Breast epithelium (tissue), 3 donors: ENCODE measurements around the gene KIF1C.

Source experiments
- POLR2AphosphoS5 ChIP-seq, 3 donors: sonication (generic); formaldehyde crosslinking; IDR thresholded peaks; one replicate each; pipeline ENCODE4 v1.6.1; 2017; ENCODE audit warnings: antibody characterized with exemption in 3 of 3
- TF ChIP-seq, protein P1 (sequence below), 3 donors: fragments of 450-650 bp; IDR thresholded peaks; one replicate each; pipeline ENCODE4 v1.5.1; 2016 to 2017; ENCODE audit warnings: antibody characterized with exemption in 3 of 3, mild to moderate bottlenecking in 3 of 3, moderate library complexity in 3 of 3

DNA sequence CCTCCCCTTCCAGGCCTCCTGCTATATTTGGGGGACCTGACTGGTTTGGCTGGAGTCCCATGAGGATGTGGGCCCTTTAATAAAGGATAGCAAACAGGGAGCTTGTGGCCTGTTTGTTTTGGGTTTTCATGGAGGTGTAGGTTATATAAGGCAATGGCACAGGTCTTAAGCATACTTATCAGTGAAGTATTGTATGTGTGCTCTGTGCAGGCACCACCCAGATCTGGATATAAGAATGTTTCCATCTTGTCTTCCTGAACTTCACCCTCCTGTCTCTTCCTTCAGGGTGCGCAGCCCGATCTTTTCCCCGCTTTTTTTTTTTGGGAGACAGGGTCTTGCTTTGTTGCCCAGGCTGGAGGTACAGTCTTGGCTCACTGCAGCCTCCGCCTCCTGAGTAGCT, 26.9 kb downstream of the KIF1C start:
- no peak for TF ChIP-seq POLR2AphosphoS5 (IDR thresholded peaks at IDR 0.05)
- TF ChIP-seq, protein P1, sequence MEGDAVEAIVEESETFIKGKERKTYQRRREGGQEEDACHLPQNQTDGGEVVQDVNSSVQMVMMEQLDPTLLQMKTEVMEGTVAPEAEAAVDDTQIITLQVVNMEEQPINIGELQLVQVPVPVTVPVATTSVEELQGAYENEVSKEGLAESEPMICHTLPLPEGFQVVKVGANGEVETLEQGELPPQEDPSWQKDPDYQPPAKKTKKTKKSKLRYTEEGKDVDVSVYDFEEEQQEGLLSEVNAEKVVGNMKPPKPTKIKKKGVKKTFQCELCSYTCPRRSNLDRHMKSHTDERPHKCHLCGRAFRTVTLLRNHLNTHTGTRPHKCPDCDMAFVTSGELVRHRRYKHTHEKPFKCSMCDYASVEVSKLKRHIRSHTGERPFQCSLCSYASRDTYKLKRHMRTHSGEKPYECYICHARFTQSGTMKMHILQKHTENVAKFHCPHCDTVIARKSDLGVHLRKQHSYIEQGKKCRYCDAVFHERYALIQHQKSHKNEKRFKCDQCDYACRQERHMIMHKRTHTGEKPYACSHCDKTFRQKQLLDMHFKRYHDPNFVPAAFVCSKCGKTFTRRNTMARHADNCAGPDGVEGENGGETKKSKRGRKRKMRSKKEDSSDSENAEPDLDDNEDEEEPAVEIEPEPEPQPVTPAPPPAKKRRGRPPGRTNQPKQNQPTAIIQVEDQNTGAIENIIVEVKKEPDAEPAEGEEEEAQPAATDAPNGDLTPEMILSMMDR (IDR thresholded peaks at IDR 0.05), result no peak
